Measurements from ENCODE around the gene FERD3L. TPM values are rescaled to one million over a fixed set of nuclear protein-coding genes. Genes with fewer than 3 reads are reported as not detected.

Gene FERD3L
- total RNA-seq, 2 donors from 2014 or later, result not detected

- no peak for DNase-seq (ENCODE audit: low spot score)
- intact Hi-C loops (cut with DNase I), result no loop called here
Measured at GRCh38 chr7:19104811-19105210, 40.4 kb downstream of the FERD3L start.

GRCh38 chr7:19102884-19103283, 42.3 kb downstream of the FERD3L start:
- DNase-seq (ENCODE audit: low spot score), result no peak
- intact Hi-C loops (cut with DNase I), result no loop called here

GRCh38 chr7:19101909-19102308, 43.3 kb downstream of the FERD3L start:
- no peak for DNase-seq (ENCODE audit: low spot score)
- intact Hi-C loops (cut with DNase I), result no loop called here

GRCh38 chr7:19101472-19101871, 43.7 kb downstream of the FERD3L start:
- DNase-seq (ENCODE audit: low spot score), result no peak
- intact Hi-C loops (cut with DNase I), result no loop called here

- intact Hi-C loops (cut with DNase I), result no loop called here
- DNase-seq (ENCODE audit: low spot score), result no peak
Measured at GRCh38 chr7:19099924-19100323, 45.3 kb downstream of the FERD3L start.

- no peak for DNase-seq (ENCODE audit: low spot score)
- intact Hi-C loops (cut with DNase I), result no loop called here
Measured at GRCh38 chr7:19099194-19099593, 46.0 kb downstream of the FERD3L start.

- intact Hi-C loops (cut with DNase I), result no loop called here
- DNase-seq (ENCODE audit: low spot score), result no peak
Measured at GRCh38 chr7:19098510-19098909, 46.7 kb downstream of the FERD3L start.

- intact Hi-C loops (cut with DNase I), result no loop called here
Measured at GRCh38 chr7:19097165-19098055, 47.8 kb downstream of the FERD3L start.

GRCh38 chr7:19095353-19095860, 49.8 kb downstream of the FERD3L start:
- intact Hi-C loops (cut with DNase I), result no loop called here
- no peak for DNase-seq (ENCODE audit: low spot score)

More at GRCh38 chr7:19097165-19098055, 47.8 kb downstream of the FERD3L start:
- no peak for DNase-seq (ENCODE audit: low spot score)

Other genes starting within 250 kb of the FERD3L start
- gene TWIST1, start 27.8 kb downstream of the FERD3L start, total RNA-seq, result 1 to 10 TPM; 2.0 to 5.0 TPM